Measurements from ENCODE around the gene AKAP6. TPM values are rescaled to one million over a fixed set of nuclear protein-coding genes. Genes with fewer than 3 reads are reported as not detected.

The AKAP6 gene
- total RNA-seq, 2 experiments from 2014 or later = 0.13 to 0.72 TPM

DNA sequence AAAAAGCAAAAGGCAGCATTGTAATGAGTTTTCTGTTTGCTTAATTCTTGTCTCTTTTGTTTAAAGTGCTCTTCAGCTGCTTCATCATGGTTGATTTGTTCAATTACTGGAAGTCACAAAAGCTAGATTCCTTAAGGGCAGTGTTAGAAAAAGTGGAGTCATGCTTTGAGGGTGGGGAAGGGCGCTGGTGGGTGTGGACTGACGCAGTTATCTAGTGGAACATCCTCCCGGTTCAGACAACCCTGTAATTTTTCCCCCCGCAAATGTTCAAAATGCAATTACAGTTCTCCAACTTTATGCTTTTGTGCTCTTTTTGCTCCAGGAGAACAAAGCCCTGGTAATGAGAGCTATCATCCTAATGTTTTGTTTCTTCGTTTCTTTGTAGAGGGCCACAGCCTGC, 2.1 kb downstream of the AKAP6 start:
- Histone ChIP-seq H3K27ac (ENCODE audit: low read depth, low read length, poor library complexity, severe bottlenecking) (no peak overlapping the region), H3K4me3 (ENCODE audit: low read depth, low read length, poor library complexity, severe bottlenecking) (no peak overlapping the region), H3K9me2 (ENCODE audit: insufficient read depth, low read length) (no peaks in the 10 kb centered on the region), H2AFZ (ENCODE audit: low read length) (no peak overlapping the region), H3K4me2 (ENCODE audit: low read length) (no peak overlapping the region), H3K79me2 (ENCODE audit: insufficient read depth, low read depth, low read length) (no peaks in the 10 kb centered on the region), H4K20me1 (ENCODE audit: insufficient read depth, low read length) (no peaks in the 10 kb centered on the region), H3K9me3 (ENCODE audit: low read length) (no peaks in the 10 kb centered on the region), H3K36me3 (ENCODE audit: insufficient read depth, low read length) (no peaks in the 10 kb centered on the region), H3K4me1 (ENCODE audit: insufficient read depth, low read length, poor library complexity, severe bottlenecking) (no peaks in the 10 kb centered on the region)
- intact Hi-C loops (cut with micrococcal nuclease; ENCODE audit: unreplicated experiment) = no loop called here
- ChIA-PET CTCF (ENCODE audit: unreplicated experiment) (no interaction called here), POLR2A (interaction anchor here (0.6 kb wide), 1 partner anchor 7 kb away, joined by 4 read pairs; no protein-coding TSS in a partner anchor)
- TF ChIP-seq EZH2phosphoT487 (IDR thresholded peaks at IDR 0.05; ENCODE audit: borderline replicate concordance, low read depth, low read length) = no peak
- TF ChIP-seq, protein P1, sequence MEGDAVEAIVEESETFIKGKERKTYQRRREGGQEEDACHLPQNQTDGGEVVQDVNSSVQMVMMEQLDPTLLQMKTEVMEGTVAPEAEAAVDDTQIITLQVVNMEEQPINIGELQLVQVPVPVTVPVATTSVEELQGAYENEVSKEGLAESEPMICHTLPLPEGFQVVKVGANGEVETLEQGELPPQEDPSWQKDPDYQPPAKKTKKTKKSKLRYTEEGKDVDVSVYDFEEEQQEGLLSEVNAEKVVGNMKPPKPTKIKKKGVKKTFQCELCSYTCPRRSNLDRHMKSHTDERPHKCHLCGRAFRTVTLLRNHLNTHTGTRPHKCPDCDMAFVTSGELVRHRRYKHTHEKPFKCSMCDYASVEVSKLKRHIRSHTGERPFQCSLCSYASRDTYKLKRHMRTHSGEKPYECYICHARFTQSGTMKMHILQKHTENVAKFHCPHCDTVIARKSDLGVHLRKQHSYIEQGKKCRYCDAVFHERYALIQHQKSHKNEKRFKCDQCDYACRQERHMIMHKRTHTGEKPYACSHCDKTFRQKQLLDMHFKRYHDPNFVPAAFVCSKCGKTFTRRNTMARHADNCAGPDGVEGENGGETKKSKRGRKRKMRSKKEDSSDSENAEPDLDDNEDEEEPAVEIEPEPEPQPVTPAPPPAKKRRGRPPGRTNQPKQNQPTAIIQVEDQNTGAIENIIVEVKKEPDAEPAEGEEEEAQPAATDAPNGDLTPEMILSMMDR (conservative IDR thresholded peaks at IDR 0.05; ENCODE audit: low read length) = no peak
- no peak for DNase-seq (ENCODE audit: low spot score)
- BruUV-seq (replicated peaks) = no TSS peak

DNA sequence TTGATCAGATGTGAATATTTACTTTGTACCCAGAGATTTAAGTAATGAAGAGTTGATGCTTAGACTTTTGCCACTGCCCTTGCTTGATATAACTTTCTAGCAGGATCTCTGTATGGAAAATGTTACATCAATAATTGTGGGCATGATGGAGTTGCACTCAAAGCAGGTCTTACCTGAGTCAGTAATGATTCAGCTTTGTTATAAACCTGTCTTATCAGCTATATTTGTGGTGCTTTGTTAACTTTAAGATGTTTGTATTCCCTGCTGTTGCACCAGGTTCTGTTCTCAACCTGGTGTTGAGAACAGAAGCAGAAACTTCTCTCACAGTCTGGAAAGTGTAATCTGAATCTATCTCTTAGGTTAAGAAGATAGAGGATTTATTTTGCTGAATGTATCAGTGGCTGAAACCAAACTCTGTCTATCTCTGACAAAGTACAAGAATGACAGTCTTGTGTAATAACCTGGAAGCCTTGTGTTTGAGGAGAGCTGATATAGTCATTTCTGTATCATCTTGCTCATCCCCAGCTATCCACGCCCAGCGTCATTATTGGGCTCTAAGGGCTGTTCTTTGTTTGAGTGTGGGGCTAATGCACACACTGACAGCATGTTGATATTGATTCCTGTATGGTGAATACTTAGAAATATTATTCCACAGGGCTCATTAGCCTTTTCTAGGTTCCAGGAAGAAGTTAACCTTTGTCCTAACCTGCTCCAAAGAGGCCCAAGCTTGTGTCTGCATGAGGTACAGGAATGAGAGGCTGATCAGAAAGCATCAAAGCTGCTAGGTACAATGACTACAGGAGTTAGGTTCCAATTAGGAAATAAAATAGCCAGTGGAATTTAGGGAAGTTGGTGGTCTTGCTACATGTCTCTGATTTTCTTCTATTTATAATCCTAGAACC, 3.6 kb downstream of the AKAP6 start:
- H3K9me2 ChIP-seq (ENCODE audit: insufficient read depth, low read length) = no peaks in the 10 kb centered on the region
- no peak for DNase-seq (ENCODE audit: low spot score)
- H3K9me3 ChIP-seq (ENCODE audit: low read length) = no peaks in the 10 kb centered on the region
- BruUV-seq (replicated peaks) = no TSS peak
- H3K27ac ChIP-seq (ENCODE audit: low read depth, low read length, poor library complexity, severe bottlenecking) = no peak overlapping the region
- no peaks in the 10 kb centered on the region for H4K20me1 ChIP-seq (ENCODE audit: insufficient read depth, low read length)
- no peaks in the 10 kb centered on the region for H3K79me2 ChIP-seq (ENCODE audit: insufficient read depth, low read depth, low read length)
- H3K4me2 ChIP-seq (ENCODE audit: low read length) = no peak overlapping the region
- H2AFZ ChIP-seq (ENCODE audit: low read length) = no peak overlapping the region
- POLR2A ChIA-PET = interaction anchor here (0.5 to 0.6 kb wide), 2 partner anchors 101 to 361 kb away, joined by 3 read pairs; no protein-coding TSS in a partner anchor
- H3K4me1 ChIP-seq (ENCODE audit: insufficient read depth, low read length, poor library complexity, severe bottlenecking) = no peaks in the 10 kb centered on the region
- no peaks in the 10 kb centered on the region for H3K36me3 ChIP-seq (ENCODE audit: insufficient read depth, low read length)
- CTCF ChIA-PET (ENCODE audit: unreplicated experiment) = interaction anchor here (0.6 kb wide), 1 partner anchor 1445 kb away, joined by 5 read pairs; no protein-coding TSS in a partner anchor
- intact Hi-C loops (cut with micrococcal nuclease; ENCODE audit: unreplicated experiment) = no loop called here
- TF ChIP-seq, protein P1 (conservative IDR thresholded peaks at IDR 0.05; ENCODE audit: low read length) = no peak
- TF ChIP-seq EZH2phosphoT487 (IDR thresholded peaks at IDR 0.05; ENCODE audit: borderline replicate concordance, low read depth, low read length) = no peak
- H3K4me3 ChIP-seq (ENCODE audit: low read depth, low read length, poor library complexity, severe bottlenecking) = no peak overlapping the region

DNA sequence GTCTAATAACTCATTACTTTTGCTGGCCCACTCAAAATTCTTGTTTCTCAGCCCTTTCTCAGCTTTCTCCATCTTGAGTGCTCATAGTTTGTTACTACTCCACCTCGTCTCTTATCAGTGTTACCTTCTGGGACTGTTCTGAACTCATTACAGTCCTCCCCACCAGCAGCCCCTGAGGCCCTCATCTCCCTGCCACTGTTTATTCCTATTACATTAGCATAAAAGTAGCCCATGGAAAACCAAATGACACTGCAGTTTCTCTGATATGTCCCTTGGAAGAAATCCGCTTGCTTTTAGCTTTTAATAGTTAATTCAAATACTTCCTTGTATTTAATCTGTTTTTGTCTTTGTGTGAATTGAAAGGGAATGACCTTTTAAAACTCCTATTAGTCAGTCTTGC, 7.6 kb downstream of the AKAP6 start:
- Histone ChIP-seq H3K9me3 (ENCODE audit: low read length) (no peaks in the 10 kb centered on the region), H3K36me3 (ENCODE audit: insufficient read depth, low read length) (no peaks in the 10 kb centered on the region), H3K79me2 (ENCODE audit: insufficient read depth, low read depth, low read length) (no peaks in the 10 kb centered on the region), H3K4me2 (ENCODE audit: low read length) (no peak overlapping the region), H3K4me3 (ENCODE audit: low read depth, low read length, poor library complexity, severe bottlenecking) (no peak overlapping the region), H2AFZ (ENCODE audit: low read length) (no peak overlapping the region), H3K9me2 (ENCODE audit: insufficient read depth, low read length) (no peaks in the 10 kb centered on the region), H3K27ac (ENCODE audit: low read depth, low read length, poor library complexity, severe bottlenecking) (no peak overlapping the region), H4K20me1 (ENCODE audit: insufficient read depth, low read length) (no peaks in the 10 kb centered on the region), H3K4me1 (ENCODE audit: insufficient read depth, low read length, poor library complexity, severe bottlenecking) (no peaks in the 10 kb centered on the region)
- no peak for TF ChIP-seq EZH2phosphoT487 (IDR thresholded peaks at IDR 0.05; ENCODE audit: borderline replicate concordance, low read depth, low read length)
- TF ChIP-seq, protein P1 (conservative IDR thresholded peaks at IDR 0.05; ENCODE audit: low read length) = no peak
- no TSS peak for BruUV-seq (replicated peaks)
- ChIA-PET CTCF (ENCODE audit: unreplicated experiment) (no interaction called here), POLR2A (interaction anchor here (0.6 kb wide), 1 partner anchor 510 kb away, joined by 3 read pairs; no protein-coding TSS in a partner anchor)
- intact Hi-C loops (cut with micrococcal nuclease; ENCODE audit: unreplicated experiment) = no loop called here
- no peak for DNase-seq (ENCODE audit: low spot score)

Measured in OCI-LY7 (cell line).